HG02970 (cell line): ENCODE results near the gene KCNS1.
"Not testable (repeated sequence)": the region's sequence is repeated elsewhere in the genome, so short reads cannot be mapped to it uniquely, and the experiment has no call there.

ENCODE experiments used
- ATAC-seq: cut with Tn5 transposase; IDR thresholded peaks from one replicate; pipeline ENCODE4 v1.9.1; 2021; ENCODE audit warnings: mild to moderate bottlenecking, moderate library complexity, moderate number of reproducible peaks; ENCODE audit not compliant: unreplicated experiment, low FRiP score

KCNS1 gene

GRCh38 chr20:45100563-45101245 is at the start of gene KCNS1:
Gene KCNS1 (minus strand): TSS chr20:45101127. CDS start chr20:45099236, 1,891 bp downstream.
- no peak for ATAC-seq

DNA sequence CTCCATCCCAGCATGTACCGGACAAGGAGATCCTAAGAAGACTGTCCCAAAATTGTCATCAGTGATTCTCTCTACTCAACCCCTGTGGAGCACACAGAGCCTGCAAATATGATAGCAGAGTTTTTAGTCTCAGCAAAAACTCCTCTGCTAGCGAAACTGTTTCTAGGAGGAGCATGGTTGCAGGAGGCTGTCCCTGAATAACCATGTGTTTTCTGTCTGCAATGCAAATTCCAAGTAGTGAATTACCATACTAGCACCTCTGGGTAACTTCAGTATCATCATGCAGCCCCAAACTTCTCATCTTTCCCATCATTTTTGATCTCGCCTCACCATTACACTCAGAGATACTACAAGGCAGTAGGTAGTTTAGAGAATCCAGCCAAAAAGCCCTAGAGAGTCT is 48.1 kb upstream of the KCNS1 start:
- no peak for ATAC-seq

- ATAC-seq, result no peak
Measured at GRCh38 chr20:45140836-45141235, 39.9 kb upstream of the KCNS1 start.

- ATAC-seq, result not testable (repeated sequence)
Measured at GRCh38 chr20:45139733-45140375, 38.9 kb upstream of the KCNS1 start.

DNA sequence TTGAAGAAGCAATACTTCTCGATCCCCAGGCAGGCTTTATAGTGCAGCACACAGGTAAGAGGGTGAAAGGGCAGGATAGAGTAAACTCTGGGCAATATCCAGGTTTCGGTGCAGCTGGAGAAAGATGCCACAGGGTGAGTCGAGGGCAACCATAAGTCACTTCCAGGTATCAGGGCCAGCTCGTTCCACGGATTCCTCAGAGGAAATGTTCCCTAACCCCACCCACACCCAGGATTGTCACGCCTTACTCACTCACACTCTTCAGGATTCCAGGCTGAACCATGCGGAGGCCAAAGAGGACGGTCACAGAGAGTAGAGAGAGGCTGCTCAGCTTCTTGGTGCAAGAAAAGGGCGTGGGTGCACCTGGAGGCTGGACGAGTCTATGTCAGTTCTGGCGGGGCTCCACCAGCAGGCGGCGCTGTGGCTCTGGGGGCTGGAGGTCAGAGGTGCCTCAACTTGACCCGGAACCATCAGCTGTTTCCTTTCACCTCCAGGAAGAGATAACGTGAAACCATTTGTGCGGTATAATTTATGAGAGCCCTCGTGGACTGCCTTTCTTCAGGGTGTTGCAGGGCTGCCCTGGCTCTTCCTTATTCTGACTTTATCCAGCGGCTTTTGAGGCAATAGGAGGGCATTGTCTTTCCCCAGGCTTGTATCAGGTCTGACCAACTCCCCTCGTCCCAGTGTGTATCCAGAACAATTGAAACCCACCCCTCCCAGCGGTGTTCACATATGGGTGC is 37.8 kb upstream of the KCNS1 start:
- no peak for ATAC-seq

GRCh38 chr20:45136911-45137310 is 36.0 kb upstream of the KCNS1 start:
- ATAC-seq, result no peak

DNA sequence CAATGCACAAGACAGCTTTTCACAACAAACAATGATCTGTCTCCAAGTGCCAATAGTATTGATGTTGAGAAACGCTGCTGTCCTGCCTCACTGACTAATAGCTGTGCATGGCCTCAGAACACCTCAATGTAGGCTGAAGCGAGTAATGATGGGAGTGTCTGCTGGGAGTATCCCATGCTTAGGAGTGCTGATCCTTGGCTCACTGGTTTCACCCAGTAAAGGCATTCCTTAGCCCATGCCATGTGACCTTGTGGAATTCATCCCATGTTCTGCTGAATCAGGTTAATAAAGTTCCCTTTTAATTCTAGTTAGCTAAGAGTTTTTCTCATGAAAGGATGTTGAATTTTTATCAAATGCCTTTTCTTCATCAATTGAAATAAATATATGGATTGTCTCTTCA is 27.2 kb upstream of the KCNS1 start:
- ATAC-seq, result no peak

GRCh38 chr20:45124365-45124764 is 23.4 kb upstream of the KCNS1 start, which contains the start of gene WFDC12:
Gene WFDC12 (minus strand): TSS chr20:45124465. CDS start chr20:45124447, 18 bp downstream.
- no peak for ATAC-seq

DNA sequence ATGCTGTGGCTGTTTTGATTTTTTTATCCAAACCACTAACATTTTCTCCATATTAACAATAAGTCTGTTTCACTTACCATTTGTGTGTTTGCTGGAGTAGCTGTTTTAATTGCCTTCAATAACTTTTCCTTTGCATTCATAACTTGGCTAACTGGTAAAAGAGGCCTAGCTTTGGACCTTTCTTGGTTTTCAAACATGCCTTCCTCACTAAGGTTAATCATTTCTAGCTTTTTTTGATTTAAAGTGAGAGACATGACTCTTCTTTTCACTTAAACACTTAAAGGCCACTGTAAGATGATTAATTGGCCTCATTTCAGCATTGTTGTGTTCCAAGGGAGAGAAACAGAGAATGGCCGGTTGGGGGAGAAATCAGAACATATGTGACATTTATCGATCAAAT is 20.5 kb upstream of the KCNS1 start:
- no peak for ATAC-seq

DNA sequence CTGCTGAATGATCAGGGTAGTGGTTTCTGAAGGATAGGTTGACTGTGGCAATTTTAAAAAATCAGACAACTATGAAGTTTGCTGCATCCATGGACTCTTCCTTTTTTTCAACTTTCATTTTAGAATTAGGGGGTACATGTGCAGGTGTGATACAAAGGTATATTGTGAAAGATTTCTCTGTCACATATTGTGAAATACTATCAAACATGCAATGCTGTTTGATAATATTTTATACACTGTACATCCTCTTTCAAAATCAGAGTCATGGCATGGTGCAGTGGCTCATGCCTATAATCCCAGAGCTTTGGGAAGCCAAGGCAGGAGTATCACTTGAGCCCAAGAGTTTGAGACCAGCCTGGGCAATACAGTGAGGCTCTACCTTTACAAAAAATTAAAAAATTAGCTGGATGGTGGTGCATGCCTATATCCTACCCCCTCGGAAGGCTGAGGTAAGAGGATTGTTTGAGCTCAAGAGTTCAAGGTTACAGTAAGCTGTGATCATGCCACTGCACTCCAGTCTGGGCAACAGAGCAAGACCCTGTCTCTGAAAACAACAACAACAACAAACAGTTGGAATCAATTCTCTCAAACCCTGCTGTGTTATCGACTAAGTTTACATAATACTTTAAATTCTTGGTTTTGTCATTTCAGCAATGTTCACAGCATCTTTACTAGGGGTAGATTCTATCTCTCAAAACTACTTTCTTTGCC is 18.8 kb upstream of the KCNS1 start:
- ATAC-seq, result no peak

DNA sequence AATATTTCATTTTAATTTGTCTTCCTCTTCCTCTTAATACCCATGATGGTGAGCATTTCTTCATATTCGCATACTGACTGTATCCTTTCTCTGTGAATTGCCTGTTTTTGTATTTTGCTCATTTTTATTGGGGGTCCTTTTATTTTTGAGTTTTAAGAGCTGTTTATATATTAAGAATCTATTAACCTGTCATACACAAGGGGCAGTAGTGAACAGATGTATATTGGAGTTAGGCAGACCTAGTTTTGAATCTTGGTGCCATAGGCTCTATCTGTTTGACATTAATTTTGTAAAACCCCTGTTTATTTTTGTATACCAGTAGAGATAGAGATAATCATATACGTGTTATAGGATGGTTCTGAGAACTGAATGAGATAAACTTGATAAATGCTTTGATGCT is 17.1 kb upstream of the KCNS1 start:
- ATAC-seq, result no peak

DNA sequence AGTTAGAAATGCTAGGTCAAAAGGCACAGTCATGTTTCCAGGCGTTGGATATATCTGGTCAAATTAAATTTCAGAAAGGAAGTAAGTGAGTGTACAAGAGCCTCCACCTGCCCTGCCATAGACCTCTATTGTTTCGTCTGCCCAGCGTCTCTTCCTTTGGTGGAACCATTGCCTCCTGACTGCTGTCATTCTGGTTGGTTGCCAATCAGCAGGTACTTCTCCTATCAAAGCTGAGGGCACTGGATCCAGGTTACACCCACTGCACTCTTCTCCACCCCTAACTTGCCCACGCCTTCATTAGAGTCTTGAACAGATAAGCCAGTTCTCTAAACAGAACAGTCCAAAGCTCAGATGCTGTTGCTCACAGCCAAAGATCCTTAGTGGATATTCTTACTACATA is 16.7 kb upstream of the KCNS1 start:
- ATAC-seq, result no peak

DNA sequence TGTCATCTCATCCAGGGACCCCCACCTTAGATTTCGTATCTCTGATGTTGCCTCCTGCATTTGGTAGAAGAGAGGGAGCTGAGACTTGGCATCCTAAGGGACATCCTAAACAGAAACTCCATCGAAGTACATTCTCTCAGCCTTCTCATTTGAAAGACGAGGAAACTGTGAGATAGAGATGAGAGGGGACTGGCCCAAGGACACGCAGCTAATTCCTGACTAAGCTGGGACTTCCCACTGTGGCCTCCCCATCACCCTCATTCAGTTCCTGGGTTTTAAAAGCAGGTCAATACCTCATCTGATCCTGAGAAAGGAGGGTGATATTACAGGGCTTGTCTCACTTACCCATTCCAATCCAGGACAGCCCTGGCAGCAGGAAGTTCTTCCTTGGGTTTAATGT is 14.9 kb upstream of the KCNS1 start:
- no peak for ATAC-seq

DNA sequence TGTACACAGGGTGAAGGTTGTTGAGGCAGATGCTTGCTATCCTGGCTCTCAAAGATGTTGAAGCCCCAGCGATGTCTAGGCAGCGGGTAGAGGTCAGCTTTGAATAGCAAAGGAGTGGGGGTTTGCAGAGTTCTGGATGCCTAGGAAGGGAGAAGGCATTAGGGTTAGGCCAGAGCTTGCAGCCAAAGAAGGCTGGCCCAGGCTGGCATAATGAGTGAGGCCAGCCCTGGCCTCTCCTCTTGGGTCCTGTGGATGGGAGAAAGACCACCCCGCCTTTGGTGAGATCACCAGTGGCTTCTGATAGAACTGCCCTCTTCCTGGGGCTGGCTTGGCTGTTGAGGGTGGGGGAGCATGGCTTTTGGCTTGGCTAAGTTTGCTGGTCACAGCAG is 14.5 kb upstream of the KCNS1 start:
- no peak for ATAC-seq

DNA sequence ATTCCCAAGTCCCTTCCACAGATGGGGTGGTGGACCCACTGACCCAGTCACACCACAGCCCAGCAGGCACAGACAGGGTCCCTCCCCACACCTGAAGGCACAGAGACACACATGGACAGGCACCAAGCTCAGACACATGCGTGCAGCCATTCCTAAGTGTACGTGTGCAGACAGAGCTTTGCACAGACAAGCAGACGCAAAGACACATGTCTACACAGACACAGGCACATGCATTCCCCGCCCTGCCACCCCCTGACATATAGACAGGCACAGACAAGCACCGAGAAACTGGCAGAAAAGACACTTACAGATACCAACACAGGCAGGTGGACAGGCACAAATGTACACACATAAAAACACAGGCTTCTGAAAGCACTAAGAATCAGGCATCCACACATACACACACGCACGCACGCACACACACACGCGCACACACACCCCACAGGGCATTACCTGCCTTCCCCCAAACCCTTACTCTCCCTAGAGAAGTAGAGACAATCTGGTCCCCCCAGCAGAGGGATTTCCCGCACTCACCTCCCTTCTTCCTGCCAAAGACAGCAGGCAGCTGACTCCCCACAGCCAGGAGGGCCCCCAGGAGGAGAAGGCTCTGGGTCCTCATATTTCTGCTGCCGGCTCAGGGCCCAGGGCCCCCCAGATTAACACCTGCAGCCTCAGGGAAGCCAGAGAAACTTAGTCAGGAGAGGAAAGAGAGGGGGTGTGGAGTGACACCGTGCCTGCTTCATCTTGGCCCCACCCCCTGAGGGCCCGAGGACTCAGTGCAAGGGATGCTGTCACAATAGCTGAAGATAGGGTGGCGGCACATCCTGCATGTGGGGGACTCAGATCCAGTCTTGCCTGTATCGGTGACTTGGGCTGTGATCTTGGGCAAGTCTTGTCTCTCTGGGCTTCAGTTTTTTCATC is 13.8 kb upstream of the KCNS1 start, which contains the start of gene WFDC5:
TSS of gene WFDC5 (minus strand) at position 710 of the 921 bp plus-strand sequence. CDS start at position 619, 91 bp downstream.
- ATAC-seq, result no peak

DNA sequence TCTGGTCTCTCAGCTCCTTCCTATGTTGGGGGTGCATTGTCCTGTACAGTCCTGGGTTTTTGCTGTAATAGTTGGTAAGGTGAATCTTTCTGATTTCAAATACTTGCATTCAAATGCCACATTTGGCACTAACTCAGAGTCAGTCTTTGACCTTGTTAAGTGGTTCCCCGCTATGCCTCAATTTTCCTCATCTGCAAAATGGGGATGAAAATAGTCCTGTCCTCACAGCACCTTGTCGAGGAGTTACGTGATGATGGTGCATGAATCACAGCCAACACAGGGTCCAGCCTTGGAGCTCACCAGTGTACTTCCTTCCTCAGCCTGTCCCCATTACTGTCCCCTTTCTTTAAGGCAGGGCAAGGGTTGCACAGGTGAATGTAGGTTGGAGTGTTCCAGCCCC is 12.9 kb upstream of the KCNS1 start:
- ATAC-seq, result no peak

- ATAC-seq, result no peak
Measured at GRCh38 chr20:45112754-45113153, 11.8 kb upstream of the KCNS1 start.

DNA sequence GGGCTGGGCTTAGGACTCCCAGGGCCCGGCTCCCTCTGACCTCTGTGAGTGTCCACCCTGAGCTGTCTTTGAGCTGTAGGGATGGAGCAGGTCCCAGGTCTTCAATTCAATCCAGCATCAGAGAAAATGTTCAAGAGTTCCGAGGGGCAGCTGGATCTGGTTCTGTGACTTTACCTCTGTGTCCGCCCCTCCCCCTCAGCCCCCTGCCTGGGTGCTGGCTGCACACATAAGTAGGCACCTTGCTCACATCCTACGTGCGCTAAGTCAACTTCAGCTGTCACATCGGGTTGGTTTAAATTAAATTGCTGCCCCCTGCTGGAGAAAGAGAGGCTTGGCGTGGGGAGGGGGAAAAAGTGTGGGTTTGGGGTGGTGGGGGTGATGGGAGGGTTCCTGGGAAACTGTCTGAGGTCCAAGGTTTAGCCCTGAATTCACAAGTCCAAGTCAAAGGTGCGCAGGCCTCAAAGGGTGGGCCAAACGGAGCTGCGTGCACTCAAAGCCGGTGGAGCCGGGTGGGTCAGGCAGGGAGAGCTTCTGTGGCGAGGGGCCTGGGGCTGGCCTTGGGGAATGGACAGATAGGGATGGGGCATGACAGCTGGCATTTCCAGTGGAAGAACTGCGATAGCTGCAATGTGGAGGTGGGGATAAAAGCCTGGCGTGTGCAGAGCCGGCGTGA is 11.0 kb upstream of the KCNS1 start:
- no peak for ATAC-seq

DNA sequence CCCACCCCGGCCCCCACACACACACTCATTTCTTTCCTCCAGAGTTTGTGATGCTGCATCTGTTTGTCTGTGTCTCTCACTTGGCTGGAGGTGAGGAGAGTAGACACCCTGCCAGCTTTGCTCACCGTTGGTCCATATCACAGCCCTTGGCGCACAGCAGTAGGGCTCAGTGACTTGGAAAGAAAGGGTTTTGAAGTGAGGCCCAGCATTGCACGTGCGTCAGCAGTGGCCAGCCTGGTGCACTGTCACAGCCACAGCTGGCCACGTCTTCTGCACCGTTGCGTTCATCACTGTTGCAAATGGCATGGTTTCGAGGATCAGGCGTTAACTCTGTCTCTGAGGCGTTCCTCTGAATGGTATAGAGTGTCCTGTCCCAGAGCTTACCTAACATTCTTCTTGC is 10.4 kb upstream of the KCNS1 start:
- no peak for ATAC-seq
